IMR-90 (cell line): ENCODE measurements around the gene DOK6. TPM values are rescaled to one million over a fixed set of nuclear protein-coding genes. Genes with fewer than 3 reads are reported as not detected.

Experiments
- ATAC-seq: fragments of 200-7000 bp; cut with Tn5 transposase; 2 replicates; pipeline ENCODE4 v1.9.1; 2020; ENCODE audit warnings: low read depth, mild to moderate bottlenecking, moderate library complexity
- BruUV-seq: library from RNA; stranded (reverse); fragments of 400-500 nt; replicated peaks from 2 replicates; lab custom pipeline; 2021; lab: Mats Ljungman, UMichigan
- CTCF ChIA-PET: fragments of 300-600 bp; formaldehyde crosslinking; extraction: SDS; loops from one replicate; lab custom pipeline; 2021; ENCODE audit warnings: antibody characterized with exemption; lab: Yijun Ruan, JAX
- POLR2A ChIA-PET: fragments of 300-600 bp; sonication (Branson Sonifier 250); formaldehyde crosslinking; loops from one replicate; lab custom pipeline; 2022; ENCODE audit warnings: antibody characterized with exemption; ENCODE audit not compliant: unreplicated experiment; lab: Charles Lee
- DNase-seq: peaks from one replicate; pipeline ENCODE4 v3.0.0; 2013
- H2AFZ ChIP-seq: replicated peaks from 2 replicates; pipeline ENCODE3; 2013; ENCODE audit warnings: low read length, mild to moderate bottlenecking; ENCODE audit not compliant: poor library complexity
- H2AK5ac ChIP-seq: 2 replicates; pipeline ENCODE4 v1.6.1; 2013; ENCODE audit warnings: low read depth, low read length, inconsistent platforms
- H2AK9ac ChIP-seq: replicated peaks from 2 replicates; pipeline ENCODE3; 2013; ENCODE audit warnings: mild to moderate bottlenecking, low read depth, low read length, moderate library complexity; ENCODE audit not compliant: poor library complexity
- H2BK120ac ChIP-seq: 2 replicates; pipeline ENCODE4 v1.6.1; 2013; ENCODE audit warnings: low read depth, low read length, inconsistent platforms
- H2BK15ac ChIP-seq: 3 replicates; pipeline ENCODE4 v1.6.1; 2013; ENCODE audit warnings: low read depth, low read length, inconsistent platforms
- H2BK20ac ChIP-seq: 2 replicates; pipeline ENCODE4 v1.6.1; 2013; ENCODE audit warnings: low read depth, mild to moderate bottlenecking, inconsistent platforms, low read length, moderate library complexity
- H2BK5ac ChIP-seq: 2 replicates; pipeline ENCODE4 v1.6.1; 2013; ENCODE audit warnings: mild to moderate bottlenecking, low read depth, low read length, inconsistent platforms; ENCODE audit not compliant: poor library complexity, severe bottlenecking
- H3K14ac ChIP-seq: replicated peaks from 2 replicates; pipeline ENCODE4 v1.6.1; 2013; ENCODE audit warnings: low read depth, low read length, inconsistent platforms
- H3K18ac ChIP-seq: 2 replicates; pipeline ENCODE4 v1.6.1; 2013; ENCODE audit warnings: low read depth, low read length, control low read depth
- H3K23ac ChIP-seq: 2 replicates; pipeline ENCODE4 v1.6.1; 2013; ENCODE audit warnings: low read depth, low read length, inconsistent platforms
- H3K27ac ChIP-seq: 2 replicates; pipeline ENCODE4 v1.5.1; 2013; ENCODE audit warnings: mild to moderate bottlenecking, control low read depth, low read length; ENCODE audit not compliant: insufficient read depth
- H3K27me3 ChIP-seq: 2 replicates; pipeline ENCODE4 v1.6.1; 2013; ENCODE audit warnings: low read length; ENCODE audit not compliant: control insufficient read depth, insufficient read depth
- H3K36me3 ChIP-seq: 2 replicates; pipeline ENCODE4 v1.6.1; 2013; ENCODE audit warnings: low read length, mixed read lengths; ENCODE audit not compliant: control insufficient read depth, insufficient read depth
- H3K4ac ChIP-seq: 2 replicates; pipeline ENCODE4 v1.6.1; 2013; ENCODE audit warnings: low read depth, low read length, inconsistent platforms
- H3K4me1 ChIP-seq: 2 replicates; pipeline ENCODE4 v1.6.1; 2013; ENCODE audit warnings: low read length, mixed read lengths; ENCODE audit not compliant: control insufficient read depth, insufficient read depth
- H3K4me2 ChIP-seq: 2 replicates; pipeline ENCODE4 v1.6.1; 2013; ENCODE audit warnings: low read depth, mild to moderate bottlenecking, control low read depth, low read length, moderate library complexity
- H3K4me3 ChIP-seq: 2 replicates; pipeline ENCODE4 v1.5.1; 2013; ENCODE audit warnings: low read depth, mild to moderate bottlenecking, control low read depth, low read length, moderate library complexity; ENCODE audit not compliant: insufficient read depth
- H3K56ac ChIP-seq: 2 replicates; pipeline ENCODE4 v1.6.1; 2013; ENCODE audit warnings: low read length, inconsistent platforms; ENCODE audit not compliant: insufficient read depth; ENCODE audit errors: extremely low read depth
- H3K79me1 ChIP-seq, 2 experiments: 2 replicates each; pipeline ENCODE4 v1.6.1; 2013; ENCODE audit warnings: low read length in 2 of 2, inconsistent platforms in 1 of 2, low read depth in 1 of 2
- H3K9ac ChIP-seq: 2 replicates; pipeline ENCODE4 v1.6.1; 2013; ENCODE audit warnings: low read depth, low read length, control low read depth
- H3K9me1 ChIP-seq: 2 replicates; pipeline ENCODE4 v1.6.1; 2013; ENCODE audit warnings: low read length, inconsistent platforms; ENCODE audit not compliant: insufficient read depth
- H3K9me3 ChIP-seq: 2 replicates; pipeline ENCODE4 v1.6.1; 2013; ENCODE audit warnings: low read length; ENCODE audit not compliant: control insufficient read depth, insufficient read depth
- H4K20me1 ChIP-seq: 2 replicates; pipeline ENCODE4 v1.6.1; 2013; ENCODE audit warnings: low read length, inconsistent platforms; ENCODE audit not compliant: insufficient read depth
- H4K5ac ChIP-seq: 2 replicates; pipeline ENCODE4 v1.6.1; 2013; ENCODE audit warnings: mild to moderate bottlenecking, low read depth, low read length, control low read depth
- H4K8ac ChIP-seq, 2 experiments: 2 replicates each; pipeline ENCODE4 v1.6.1; 2013; ENCODE audit warnings: low read depth in 2 of 2, low read length in 2 of 2, control low read depth in 1 of 2, inconsistent platforms in 1 of 2
- H4K91ac ChIP-seq: 2 replicates; pipeline ENCODE4 v1.6.1; 2013; ENCODE audit warnings: low read depth, low read length, inconsistent platforms; ENCODE audit not compliant: insufficient read depth
- BHLHE40 ChIP-seq: fragments of 150-350 bp; IDR thresholded peaks from 2 replicates; pipeline ENCODE4 v1.6.1; 2016; ENCODE audit warnings: mild to moderate bottlenecking, low read depth, low read length
- CEBPB ChIP-seq: IDR thresholded peaks from 2 replicates; pipeline ENCODE4 v1.6.1; 2012; ENCODE audit warnings: low read depth, low read length, improper control_type of control experiment
- CHD1 ChIP-seq: IDR thresholded peaks from 2 replicates; pipeline ENCODE4 v1.6.1; 2012; ENCODE audit warnings: low read depth, low read length, improper control_type of control experiment
- CTCF ChIP-seq: conservative IDR thresholded peaks from 2 replicates; pipeline ENCODE4 v1.5.1; 2012; ENCODE audit warnings: mild to moderate bottlenecking, low read depth, low read length, improper control_type of control experiment
- ELK1 ChIP-seq: fragments of 150-350 bp; IDR thresholded peaks from 2 replicates; pipeline ENCODE4 v1.6.1; 2016; ENCODE audit warnings: low read depth, mild to moderate bottlenecking, low read length, moderate library complexity, borderline replicate concordance
- FOS ChIP-seq: fragments of 150-350 bp; IDR thresholded peaks from 2 replicates; pipeline ENCODE4 v1.6.1; 2016; ENCODE audit warnings: low read depth, low read length
- MAFK ChIP-seq: IDR thresholded peaks from 2 replicates; pipeline ENCODE4 v1.6.1; 2012; ENCODE audit warnings: low read depth, low read length, improper control_type of control experiment
- MAZ ChIP-seq: IDR thresholded peaks from 2 replicates; pipeline ENCODE4 v1.6.1; 2012; ENCODE audit warnings: low read depth, mild to moderate bottlenecking, low read length, improper control_type of control experiment, moderate library complexity, borderline replicate concordance
- MXI1 ChIP-seq: IDR thresholded peaks from 2 replicates; pipeline ENCODE4 v1.6.1; 2012; ENCODE audit warnings: low read depth, mild to moderate bottlenecking, low read length, moderate library complexity, borderline replicate concordance
- NFE2L2 ChIP-seq: fragments of 150-350 bp; IDR thresholded peaks from 2 replicates; pipeline ENCODE4 v1.6.1; 2016; ENCODE audit warnings: low read depth, mild to moderate bottlenecking, low read length
- POLR2A ChIP-seq: IDR thresholded peaks from 2 replicates; pipeline ENCODE4 v1.6.1; 2012; ENCODE audit warnings: mild to moderate bottlenecking, low read depth, low read length
- RAD21 ChIP-seq: IDR thresholded peaks from 2 replicates; pipeline ENCODE4 v1.6.1; 2012; ENCODE audit warnings: low read length, improper control_type of control experiment
- RCOR1 ChIP-seq: IDR thresholded peaks from 2 replicates; pipeline ENCODE4 v1.6.1; 2012; ENCODE audit warnings: mild to moderate bottlenecking, low read length, improper control_type of control experiment; ENCODE audit not compliant: insufficient replicate concordance
- RFX5 ChIP-seq: IDR thresholded peaks from 2 replicates; pipeline ENCODE4 v1.8.0; 2012; ENCODE audit warnings: low read depth, mild to moderate bottlenecking, low read length, moderate library complexity
- SMC3 ChIP-seq: fragments of 150-350 bp; IDR thresholded peaks from 2 replicates; pipeline ENCODE4 v1.6.1; 2016; ENCODE audit warnings: low read depth, mild to moderate bottlenecking, antibody characterized with exemption, low read length, moderate library complexity
- WGBS, 2 experiments: methylation state at CpG; one replicate each; pipeline versions ENCODE4 v1.1.5 to v1.1.7; 2013; ENCODE audit warnings: missing lambda C conversion rate in 2 of 2; ENCODE audit not compliant: insufficient read length in 1 of 2; ENCODE audit errors: extremely low coverage in 2 of 2; 5-methylcytosine and 5-hydroxymethylcytosine counted together
- dilution Hi-C: fragments of 300-500 bp; cut with HindIII; formaldehyde crosslinking; loops from one replicate; pipeline ENCODE4 v1.14.3; 2018; ENCODE audit warnings: low sequenced_read_pairs; ENCODE audit not compliant: unreplicated experiment
- in situ Hi-C: fragments of 300-500 bp; cut with MboI; formaldehyde crosslinking; loops from 3 replicates; pipeline ENCODE4 v1.14.3; 2019; ENCODE audit warnings: low sequenced_read_pairs, inconsistent platforms, mixed read lengths
- intact Hi-C: fragments of 100-400 bp; cut with micrococcal nuclease; formaldehyde crosslinking; loops from 2 replicates; pipeline ENCODE4 v1.10.0; 2022
- polyA plus RNA-seq, 3 experiments: library from polyadenylated mRNA; depleted of rRNA; stranded (reverse); fragments of >200 nt; gene quantifications; 2 replicates each; pipeline ENCODE4 v1.2.3, GENCODE V29; 2012; ENCODE audit warnings: low replicate concordance in 1 of 3
- total RNA-seq: library from RNA; depleted of rRNA; stranded (reverse); fragments of >200 nt; gene quantifications from 2 replicates; pipeline ENCODE4 v1.2.3, GENCODE V29; 2012
- TF ChIP-seq, protein P1 (sequence below): fragments of 150-350 bp; IDR thresholded peaks from 2 replicates; pipeline ENCODE4 v1.6.1; 2017; ENCODE audit warnings: mild to moderate bottlenecking, antibody characterized with exemption, low read length, low read depth

Gene DOK6
- total and polyA plus RNA-seq, 2 of the 4 experiments (the other 2 are of a cell fraction) = 1.9 to 2.7 TPM

DNA sequence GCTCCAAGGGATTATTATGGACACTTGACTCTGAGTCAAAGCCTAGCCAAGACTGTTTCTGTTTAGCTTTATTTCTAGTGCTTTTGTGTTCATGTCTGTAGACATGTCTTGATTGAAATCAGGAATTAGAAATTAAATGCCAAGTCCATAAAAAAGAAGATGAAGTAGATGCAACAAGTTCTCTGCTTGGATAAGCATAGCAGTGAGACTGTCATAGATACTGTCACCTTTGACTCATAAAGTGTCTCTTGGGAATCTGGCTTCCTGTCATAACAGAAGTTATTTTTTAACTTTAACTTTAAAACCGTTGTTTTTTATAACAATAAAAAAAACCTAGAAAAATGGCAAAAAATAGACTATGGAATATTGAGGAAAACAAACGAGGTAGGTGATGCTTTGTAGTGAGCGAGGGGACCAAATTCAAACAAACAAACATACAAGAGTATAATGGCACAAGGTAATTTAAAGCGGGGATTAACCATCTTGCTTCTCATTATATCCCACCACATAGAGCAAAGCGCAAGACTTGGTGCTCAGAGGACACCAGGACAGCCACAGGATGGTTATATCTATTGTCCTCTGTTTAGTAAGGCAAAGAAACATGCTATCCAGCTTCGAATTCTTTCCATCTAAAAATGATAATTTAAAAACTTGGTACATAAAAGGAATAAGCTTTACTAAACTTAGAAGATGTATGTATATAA lies 482.4 kb downstream of the DOK6 start:
- H4K91ac ChIP-seq = no peak overlapping the region
- no peak overlapping the region for H3K18ac ChIP-seq
- no peaks in the 10 kb centered on the region for H4K20me1 ChIP-seq
- POLR2A ChIA-PET = no interaction called here
- no peak overlapping the region for H2BK20ac ChIP-seq
- H3K4ac ChIP-seq = no peak overlapping the region
- H3K27me3 ChIP-seq = no peaks in the 10 kb centered on the region
- no peak overlapping the region for H3K9ac ChIP-seq
- H3K4me2 ChIP-seq = no peak overlapping the region
- no peak overlapping the region for H3K56ac ChIP-seq
- no peak overlapping the region for H4K5ac ChIP-seq
- TF ChIP-seq CTCF (no peak), MXI1 (no peak), BHLHE40 (no peak), CEBPB (no peak), MAZ (no peak), ELK1 (no peak), RCOR1 (no peak), MAFK (no peak), SMC3 (no peak), CHD1 (no peak), FOS (no peak), POLR2A (no peak), NFE2L2 (no peak), RAD21 (no peak), RFX5 (no peak)
- TF ChIP-seq, protein P1, sequence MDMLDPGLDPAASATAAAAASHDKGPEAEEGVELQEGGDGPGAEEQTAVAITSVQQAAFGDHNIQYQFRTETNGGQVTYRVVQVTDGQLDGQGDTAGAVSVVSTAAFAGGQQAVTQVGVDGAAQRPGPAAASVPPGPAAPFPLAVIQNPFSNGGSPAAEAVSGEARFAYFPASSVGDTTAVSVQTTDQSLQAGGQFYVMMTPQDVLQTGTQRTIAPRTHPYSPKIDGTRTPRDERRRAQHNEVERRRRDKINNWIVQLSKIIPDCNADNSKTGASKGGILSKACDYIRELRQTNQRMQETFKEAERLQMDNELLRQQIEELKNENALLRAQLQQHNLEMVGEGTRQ = no peak
- H3K14ac ChIP-seq = no peak overlapping the region
- H2BK15ac ChIP-seq = no peak overlapping the region
- intact Hi-C loops (no loop called here), dilution Hi-C loops (no loop called here), in situ Hi-C loops (no loop called here)
- no peak overlapping the region for H3K27ac ChIP-seq
- H2BK5ac ChIP-seq = no peak overlapping the region
- no peak for ATAC-seq
- DNase-seq = no peak
- H3K9me1 ChIP-seq = no peaks in the 10 kb centered on the region; the same call in none of the 2 replicates
- H2AFZ ChIP-seq = no peak overlapping the region
- CTCF ChIA-PET = interaction anchor here (1.0 kb wide), 1 partner anchor 9 kb away, joined by 3 read pairs; no protein-coding TSS in a partner anchor
- WGBS, 2 experiments = no CpG with 5 or more reads among the region's 6 CpGs
- no peak overlapping the region for H2AK9ac ChIP-seq
- H2AK5ac ChIP-seq = no peak overlapping the region
- BruUV-seq = no TSS peak
- no peaks in the 10 kb centered on the region for H3K79me1 ChIP-seq
- 0 out of 2 replicates have a peak, but pooled peaks cover 1% of the 10 kb centered on the region for H3K4me1 ChIP-seq
- H3K36me3 ChIP-seq = no peaks in the 10 kb centered on the region
- no peak overlapping the region for H3K23ac ChIP-seq
- no peaks in the 10 kb centered on the region for H3K9me3 ChIP-seq
- no peak overlapping the region for H3K4me3 ChIP-seq
- H2BK120ac ChIP-seq = no peak overlapping the region
- no peak overlapping the region for H4K8ac ChIP-seq
